NCI-H1105 (cell line): ENCODE data around the gene HLA-DPA1.
"Not testable (repeated sequence)": the region's sequence is repeated elsewhere in the genome, so short reads cannot be mapped to it uniquely, and the experiment has no call there.

Experiments
- DNase-seq: peaks from one replicate; lab custom pipeline; 2025; lab: John Stamatoyannopoulos, UW

Gene HLA-DPA1

DNA sequence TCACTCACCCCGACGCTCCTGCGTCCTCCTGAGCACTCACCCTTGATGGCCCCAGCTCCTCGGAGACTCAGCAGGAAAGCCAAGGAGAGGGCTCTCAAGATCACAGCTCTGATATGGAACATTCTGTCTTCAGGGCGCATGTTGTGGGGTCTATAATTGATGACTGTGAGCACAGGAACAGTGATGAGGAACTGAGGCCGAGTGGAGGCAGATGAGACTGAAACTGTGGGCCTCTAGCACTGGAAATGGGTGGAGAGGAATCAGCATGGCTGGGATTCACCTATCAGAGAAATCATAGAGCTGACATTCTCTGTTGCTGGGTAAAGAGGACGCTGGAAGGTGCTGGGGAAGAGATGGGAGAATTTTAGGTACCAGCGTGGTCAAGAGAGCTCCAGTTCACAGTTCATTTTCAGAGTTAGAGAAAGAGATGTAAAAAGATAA, at the start of gene HLA-DPA1:
TSS of gene HLA-DPA1 (minus strand) at position 219 of the 441 bp plus-strand sequence.
- no peak for DNase-seq

DNA sequence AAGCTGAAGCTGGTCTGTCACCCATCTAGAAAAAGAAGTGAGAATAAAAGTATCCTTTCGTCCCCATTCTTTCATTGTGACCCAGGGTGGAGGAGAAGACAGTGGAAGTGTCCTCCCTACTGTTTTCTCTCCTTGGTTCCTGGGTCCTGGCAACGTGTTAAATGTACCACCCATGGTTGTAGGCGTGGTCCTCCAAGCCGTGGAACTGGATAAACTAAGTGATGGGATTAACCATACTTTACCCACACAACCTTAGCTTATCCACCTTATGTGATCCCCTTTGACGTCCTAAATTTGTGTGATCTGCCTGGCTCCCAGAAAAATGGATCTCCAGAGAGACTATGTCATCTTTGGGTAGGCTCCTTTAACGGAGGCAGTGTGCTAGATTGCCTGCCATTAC, 49.7 kb upstream of the HLA-DPA1 start:
- DNase-seq: no peak

DNA sequence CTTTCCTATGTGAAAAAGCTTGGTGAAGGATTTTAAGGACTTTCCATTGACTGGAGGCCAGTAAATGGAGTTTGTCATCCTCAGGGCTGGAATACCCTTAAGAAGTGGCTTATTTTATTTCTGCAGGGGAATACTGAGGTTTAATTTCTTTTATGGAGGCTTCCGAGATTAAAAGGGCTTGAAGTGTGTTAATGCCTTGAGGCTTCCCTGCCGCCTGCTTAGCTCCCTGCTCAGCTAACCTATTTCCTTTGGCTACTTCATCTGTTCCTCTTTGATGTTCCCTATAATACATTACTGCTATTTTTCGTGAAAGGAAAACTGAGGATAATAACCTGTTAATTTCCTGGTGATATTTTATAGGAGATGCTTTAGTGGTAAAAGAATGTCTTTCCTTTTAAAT, 46.6 kb upstream of the HLA-DPA1 start:
- no peak for DNase-seq

- peak; percentile 51 for DNase-seq
Measured at GRCh38 chr6:33118525-33119123, 45.2 kb upstream of the HLA-DPA1 start.

- DNase-seq: no peak
Measured at GRCh38 chr6:33117811-33118277, 44.4 kb upstream of the HLA-DPA1 start.

- no peak for DNase-seq
Measured at GRCh38 chr6:33116841-33117711, 43.6 kb upstream of the HLA-DPA1 start.

DNA sequence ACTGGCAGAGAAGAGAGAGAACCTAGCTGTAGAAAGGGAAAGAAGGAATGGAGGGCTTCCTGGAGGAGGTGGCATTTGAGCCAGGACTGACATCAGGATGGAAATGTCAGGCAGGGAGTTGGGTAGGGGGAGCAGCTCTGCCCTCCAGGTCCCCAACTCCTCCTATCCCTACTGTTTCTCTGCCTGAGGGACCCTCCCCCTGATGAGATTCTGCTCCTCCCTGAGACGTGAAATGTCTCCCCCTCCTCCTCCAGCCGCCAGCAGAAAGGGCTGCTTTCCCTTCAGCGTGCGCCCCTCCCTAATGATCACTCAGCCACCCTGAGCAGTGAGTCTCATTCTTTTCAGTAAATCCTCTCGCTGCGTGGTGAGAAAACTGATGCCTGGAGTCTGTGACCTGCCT, 43.0 kb upstream of the HLA-DPA1 start:
- DNase-seq: no peak

DNA sequence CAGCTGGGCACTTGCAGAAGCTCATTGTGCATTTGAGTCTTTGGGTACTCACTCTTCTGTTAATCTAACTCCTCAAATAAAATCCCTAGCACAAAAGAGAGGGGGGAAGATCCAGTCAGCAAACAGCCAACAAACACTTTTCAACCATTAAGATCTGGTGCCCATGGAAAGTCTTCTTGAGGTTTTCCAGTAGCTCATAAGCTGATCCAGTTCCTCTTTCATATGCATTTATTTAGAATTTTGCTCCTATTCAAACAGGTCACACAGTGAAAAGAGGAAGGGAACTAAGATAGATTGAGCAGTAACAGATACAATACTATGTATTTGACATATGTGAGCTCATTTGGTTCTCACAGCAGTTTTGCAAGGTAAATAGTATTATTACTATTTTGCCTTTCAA, 41.0 kb upstream of the HLA-DPA1 start:
- no peak for DNase-seq

DNA sequence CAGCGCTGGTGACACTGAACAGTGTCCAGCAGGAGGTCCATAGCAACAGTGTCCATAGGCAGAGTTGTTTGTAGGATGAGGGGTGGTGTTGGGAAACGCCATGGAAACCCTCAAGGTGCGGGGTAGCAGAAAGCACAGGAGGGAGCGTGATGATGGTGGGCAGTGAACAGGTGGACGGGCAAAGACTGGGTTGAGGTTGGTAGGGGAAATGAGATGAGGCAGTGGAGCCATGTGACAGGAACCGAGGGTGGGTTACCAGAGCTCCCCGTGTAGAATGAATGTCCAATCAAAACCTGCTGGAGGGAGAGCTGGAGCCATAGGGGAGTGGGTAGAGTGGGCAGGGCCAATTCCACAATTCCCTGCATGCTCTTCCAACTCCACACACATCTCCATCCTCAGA, 40.3 kb upstream of the HLA-DPA1 start:
- DNase-seq: no peak

- no peak for DNase-seq
Measured at GRCh38 chr6:33112148-33112547, 38.7 kb upstream of the HLA-DPA1 start.

GRCh38 chr6:33108307-33108706, 34.9 kb upstream of the HLA-DPA1 start:
- DNase-seq: no peak

- DNase-seq: no peak
Measured at GRCh38 chr6:33107641-33108040, 34.2 kb upstream of the HLA-DPA1 start.

DNA sequence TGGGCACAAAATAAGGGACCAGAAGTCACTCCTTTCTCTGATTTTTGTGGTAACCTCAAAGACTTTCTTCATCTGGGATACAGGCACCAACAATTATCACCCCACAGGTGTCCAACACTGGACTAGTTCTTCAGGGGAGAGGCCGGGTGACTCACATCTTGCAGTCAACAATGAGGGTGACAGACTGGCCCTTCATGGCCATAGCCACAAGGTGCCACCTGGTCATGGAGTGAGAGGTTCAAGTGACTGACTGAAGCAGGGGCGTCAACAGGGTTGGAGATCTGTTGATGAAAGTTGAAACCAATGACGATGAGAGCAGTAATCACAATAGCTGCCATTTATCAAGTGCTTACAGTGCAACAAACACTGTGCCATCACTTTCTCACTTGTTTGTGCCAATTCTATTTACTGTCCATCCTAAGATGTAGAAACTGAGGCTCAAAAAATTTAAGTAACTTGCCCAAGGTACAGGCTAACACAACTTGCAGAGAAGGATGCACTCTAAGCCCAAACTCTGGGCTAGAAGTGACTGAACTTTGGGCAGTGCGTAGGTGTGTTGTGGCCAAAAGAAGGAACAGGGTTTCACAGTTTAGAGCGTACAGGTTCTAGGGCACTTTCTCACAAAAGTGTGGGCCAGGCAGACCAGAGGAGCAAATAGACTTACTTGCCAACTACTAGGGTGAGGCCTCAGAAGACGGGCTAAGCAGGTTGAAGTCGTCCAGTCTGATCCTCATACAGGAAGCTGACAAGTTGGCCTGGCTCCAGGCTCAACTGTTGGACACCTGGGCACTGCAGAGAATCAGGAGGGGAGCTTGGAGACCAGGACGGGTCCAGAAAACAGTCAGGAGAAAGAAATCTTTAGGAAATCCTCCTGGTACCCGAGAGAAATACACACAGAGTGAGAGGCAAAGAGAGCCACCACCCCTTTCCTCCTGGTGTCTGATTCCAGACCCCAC, 32.7 kb upstream of the HLA-DPA1 start:
- DNase-seq: no peak

GRCh38 chr6:33105386-33105785, 31.9 kb upstream of the HLA-DPA1 start:
- DNase-seq: no peak

DNA sequence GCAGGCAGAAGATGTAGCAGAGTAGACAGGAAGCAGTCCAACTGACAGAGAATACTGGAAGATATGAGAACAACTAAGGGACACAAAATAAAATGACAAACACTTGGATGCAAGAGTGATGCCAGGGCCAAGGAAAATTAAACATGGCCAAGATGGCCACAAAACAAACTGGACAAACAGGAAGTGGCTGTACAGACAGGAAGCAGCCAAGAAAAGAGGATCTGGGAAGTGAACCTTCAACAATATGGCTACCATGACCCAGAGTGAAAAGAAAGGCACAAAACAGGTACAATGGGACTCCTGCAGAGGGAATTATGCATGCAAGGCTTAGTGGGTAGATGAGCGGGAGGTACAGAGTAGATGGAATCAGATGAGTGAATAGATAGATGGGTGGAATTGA, 31.4 kb upstream of the HLA-DPA1 start:
- DNase-seq: no peak

DNA sequence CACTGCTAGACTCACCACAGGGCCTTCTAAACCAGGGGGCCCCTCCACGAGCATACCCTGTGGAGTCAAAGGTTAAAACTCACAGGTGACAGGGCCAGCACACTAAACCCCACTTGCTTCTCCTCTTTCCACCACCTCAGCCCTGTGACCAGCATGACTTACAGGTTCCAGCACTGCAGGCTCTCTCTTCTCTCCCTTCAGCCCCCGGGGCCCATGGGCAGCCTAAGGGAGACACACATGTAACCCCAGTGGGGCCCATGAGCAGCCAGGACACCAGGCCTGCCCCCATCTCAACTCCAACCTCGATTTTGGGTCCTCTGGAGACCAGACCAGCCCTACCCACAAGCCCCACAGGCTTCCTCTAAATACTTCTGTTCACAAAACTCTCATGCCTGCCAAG, 30.3 kb upstream of the HLA-DPA1 start:
- DNase-seq: no peak

DNA sequence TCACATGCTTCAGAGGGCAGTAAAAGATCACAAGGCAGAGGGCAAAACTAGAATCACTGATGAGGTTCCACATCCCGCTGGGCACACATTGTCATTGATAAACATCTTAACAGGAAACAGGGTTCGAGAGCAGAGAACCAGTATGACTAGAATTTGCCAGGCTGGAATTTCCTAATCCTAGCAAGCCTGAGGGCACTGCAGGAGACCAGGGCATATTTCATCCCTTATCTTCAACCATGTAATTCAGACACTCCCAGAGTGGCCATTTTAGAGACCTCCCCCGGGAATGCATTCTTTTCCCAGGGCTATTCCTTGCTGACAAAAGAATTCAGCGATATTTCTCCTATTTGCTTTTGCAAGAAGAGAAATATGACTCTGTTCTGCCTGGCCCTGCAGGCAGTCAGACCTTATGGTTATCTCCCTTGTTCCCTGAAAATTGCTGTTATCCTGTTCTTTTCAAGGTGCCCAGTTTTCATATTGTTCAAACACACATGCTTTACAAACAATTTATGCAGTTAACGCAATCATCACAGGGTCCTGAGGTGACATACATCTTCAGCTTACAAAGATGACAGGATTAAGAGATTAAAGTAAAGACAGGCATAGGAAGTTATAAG, 27.8 kb upstream of the HLA-DPA1 start:
- not testable (repeated sequence) for DNase-seq

DNA sequence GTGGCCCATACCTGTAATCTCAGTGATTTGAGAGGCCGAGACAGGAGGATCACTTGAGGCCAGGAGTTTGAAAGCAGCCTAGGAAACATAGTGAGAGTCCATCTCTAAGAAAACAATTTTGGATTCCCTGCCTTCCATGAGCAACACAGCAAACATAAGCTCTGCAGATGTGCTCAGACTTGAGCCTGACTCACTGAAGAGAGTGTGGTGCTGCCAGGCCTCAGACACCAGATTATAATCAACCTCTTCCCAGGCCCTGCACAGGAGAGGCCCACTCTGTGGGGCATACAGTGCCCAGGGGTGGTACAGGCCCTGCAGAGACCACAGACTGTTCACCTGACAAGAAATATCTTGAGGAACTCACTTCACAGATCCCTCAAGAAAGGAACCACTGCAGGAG, 22.2 kb upstream of the HLA-DPA1 start:
- DNase-seq: no peak

- DNase-seq: no peak
Measured at GRCh38 chr6:33093855-33094254, 20.4 kb upstream of the HLA-DPA1 start.

DNA sequence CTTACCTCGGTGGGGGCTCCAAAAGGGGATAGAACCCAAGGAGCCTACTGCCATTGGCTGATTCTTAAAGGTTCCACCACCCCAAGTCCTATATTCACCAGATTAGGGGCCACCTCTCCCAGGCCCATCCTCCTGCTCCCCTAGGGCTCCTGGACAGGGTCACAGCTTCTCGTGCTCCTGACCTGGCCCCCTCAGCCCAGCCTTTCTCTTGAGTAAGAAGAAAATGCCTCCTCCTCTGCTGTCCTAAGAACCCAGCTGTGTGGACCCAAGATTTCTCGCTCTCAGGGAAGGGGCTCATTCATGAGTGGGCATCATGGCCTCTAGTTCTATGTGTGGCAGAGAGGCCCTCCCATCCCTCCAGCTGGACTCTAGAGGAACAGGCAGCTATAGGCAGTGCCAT, 18.9 kb upstream of the HLA-DPA1 start:
- DNase-seq: no peak

- DNase-seq: no peak
Measured at GRCh38 chr6:33091957-33092356, 18.5 kb upstream of the HLA-DPA1 start.
